ENCODE data around the gene LRCOL1.

LRCOL1 gene

GRCh38 chr12:132610051-132610759, at the start of gene LRCOL1:
LRCOL1 (minus strand) TSS chr12:132610582; CDS start chr12:132606251, 4,331 bp downstream.
- DNase-seq: no peak

GRCh38 chr12:132660052-132660451, 49.7 kb upstream of the LRCOL1 start:
- DNase-seq: no peak

GRCh38 chr12:132659146-132659545, 48.8 kb upstream of the LRCOL1 start:
- DNase-seq: no peak

- no peak for DNase-seq
Observed at GRCh38 chr12:132658149-132658894, 47.9 kb upstream of the LRCOL1 start.

GRCh38 chr12:132657004-132657727, 46.8 kb upstream of the LRCOL1 start:
- DNase-seq: no peak

GRCh38 chr12:132653567-132654290, 43.3 kb upstream of the LRCOL1 start:
- DNase-seq: no peak

GRCh38 chr12:132651444-132652100, 41.2 kb upstream of the LRCOL1 start:
- DNase-seq: no peak

- no peak for DNase-seq
Observed at GRCh38 chr12:132649226-132649945, 39.0 kb upstream of the LRCOL1 start.

GRCh38 chr12:132648616-132649225, 38.3 kb upstream of the LRCOL1 start:
- no peak for DNase-seq

GRCh38 chr12:132647858-132648257, 37.5 kb upstream of the LRCOL1 start:
- DNase-seq: no peak

GRCh38 chr12:132646850-132647249, 36.5 kb upstream of the LRCOL1 start:
- DNase-seq: no peak

- no peak for DNase-seq
Observed at GRCh38 chr12:132642846-132643835, 32.8 kb upstream of the LRCOL1 start.

GRCh38 chr12:132641811-132642650, 31.6 kb upstream of the LRCOL1 start:
- DNase-seq: no peak

- no peak for DNase-seq
Observed at GRCh38 chr12:132640936-132641335, 30.6 kb upstream of the LRCOL1 start.

GRCh38 chr12:132639956-132640520, 29.7 kb upstream of the LRCOL1 start:
- no peak for DNase-seq

- DNase-seq: no peak
Observed at GRCh38 chr12:132638541-132639408, 28.4 kb upstream of the LRCOL1 start.

GRCh38 chr12:132637811-132638210, 27.4 kb upstream of the LRCOL1 start:
- DNase-seq: no peak
